Effector memory CD4-positive, alpha-beta T cell (primary cell): ENCODE results near the gene RGL1.
"Not testable (repeated sequence)": the region's sequence is repeated elsewhere in the genome, so short reads cannot be mapped to it uniquely, and the experiment has no call there.

Experiments
- DNase-seq, 3 donors: peaks; one replicate each; pipeline ENCODE4 v3.0.0-alpha.2; 2020
- H3K27ac ChIP-seq: 2 replicates; pipeline ENCODE4 v1.7.0; 2013; ENCODE audit warnings: mild to moderate bottlenecking, low read length, moderate library complexity; ENCODE audit not compliant: insufficient read depth, poor library complexity, severe bottlenecking
- H3K27me3 ChIP-seq: replicated peaks from 2 replicates; pipeline ENCODE4 v1.7.0; 2013; ENCODE audit warnings: mild to moderate bottlenecking, low read length; ENCODE audit not compliant: insufficient read depth, control insufficient read depth, poor library complexity, severe bottlenecking
- H3K36me3 ChIP-seq: 2 replicates; pipeline ENCODE4 v1.7.0; 2013; ENCODE audit warnings: mild to moderate bottlenecking, low read length, moderate library complexity; ENCODE audit not compliant: control insufficient read depth, insufficient read depth
- H3K4me1 ChIP-seq: 2 replicates; pipeline ENCODE4 v1.7.0; 2013; ENCODE audit warnings: low read length, mild to moderate bottlenecking; ENCODE audit not compliant: control insufficient read depth, insufficient read depth, poor library complexity, severe bottlenecking
- H3K4me3 ChIP-seq: 2 replicates; pipeline ENCODE4 v1.7.0; 2013; ENCODE audit warnings: low read length, low read depth, mild to moderate bottlenecking; ENCODE audit not compliant: insufficient read depth, poor library complexity, severe bottlenecking
- H3K9me3 ChIP-seq: 2 replicates; pipeline ENCODE4 v1.7.0; 2013; ENCODE audit warnings: mild to moderate bottlenecking, low read length, moderate library complexity; ENCODE audit not compliant: control insufficient read depth
- total RNA-seq, 3 donors: gene quantifications; one replicate each; lab custom pipeline; 2026; lab: John Stamatoyannopoulos, UW

The RGL1 gene
- total RNA-seq: 1.8 to 5.7 (median 3.1) reads per million in 3 donors

- peaks cover 4% of the 10 kb centered on the region for H3K4me1 ChIP-seq
- no peaks in the 10 kb centered on the region for H3K9me3 ChIP-seq
- H3K27ac ChIP-seq: no peak within 1 kb of the TSS
- H3K4me3 ChIP-seq: peak within 1 kb of the TSS; percentile 35
- DNase-seq: no peak
- H3K36me3 ChIP-seq: no peaks in the 10 kb centered on the region
- H3K27me3 ChIP-seq: no peaks in the 10 kb centered on the region
Measured at GRCh38 chr1:183804916-183805841, at the start of gene RGL1. RGL1 (plus strand) TSS chr1:183805120; CDS start chr1:183805298, 178 bp downstream.

- Histone ChIP-seq H3K27me3 (no peaks in the 10 kb centered on the region), H3K27ac (no peak overlapping the region), H3K4me3 (no peak overlapping the region), H3K9me3 (no peaks in the 10 kb centered on the region), H3K36me3 (no peaks in the 10 kb centered on the region), H3K4me1 (no peaks in the 10 kb centered on the region)
- no peak for DNase-seq
Measured at GRCh38 chr1:183756326-183756725, 48.6 kb upstream of the RGL1 start.

DNA sequence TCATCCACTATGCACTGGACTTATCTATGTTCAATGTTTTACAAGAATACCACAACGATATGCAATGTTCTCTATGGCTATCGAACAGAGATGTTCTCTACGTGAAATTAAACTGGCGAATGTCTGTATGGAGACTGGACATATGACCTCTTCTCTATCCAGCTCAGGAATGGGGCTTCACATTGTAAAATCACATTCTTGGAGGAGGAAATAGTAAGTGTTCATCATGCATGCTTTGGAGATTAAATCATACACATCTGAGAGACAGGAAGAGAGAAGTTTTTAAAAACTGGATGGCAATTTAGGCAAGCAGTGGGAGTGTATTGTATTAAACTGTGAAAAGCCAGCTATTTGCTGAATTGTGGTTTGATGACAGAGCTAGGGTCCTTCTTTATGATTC, 47.9 kb upstream of the RGL1 start:
- H3K4me1 ChIP-seq: no peaks in the 10 kb centered on the region
- H3K9me3 ChIP-seq: no peaks in the 10 kb centered on the region
- H3K4me3 ChIP-seq: no peak overlapping the region
- no peaks in the 10 kb centered on the region for H3K36me3 ChIP-seq
- no peak overlapping the region for H3K27ac ChIP-seq
- no peaks in the 10 kb centered on the region for H3K27me3 ChIP-seq
- no peak for DNase-seq

GRCh38 chr1:183758913-183759312, 46.0 kb upstream of the RGL1 start:
- peaks cover 3% of the 10 kb centered on the region for H3K9me3 ChIP-seq
- no peak for DNase-seq
- no peak overlapping the region for H3K4me3 ChIP-seq
- H3K27me3 ChIP-seq: no peaks in the 10 kb centered on the region
- no peaks in the 10 kb centered on the region for H3K4me1 ChIP-seq
- H3K27ac ChIP-seq: no peak overlapping the region
- H3K36me3 ChIP-seq: no peaks in the 10 kb centered on the region

DNA sequence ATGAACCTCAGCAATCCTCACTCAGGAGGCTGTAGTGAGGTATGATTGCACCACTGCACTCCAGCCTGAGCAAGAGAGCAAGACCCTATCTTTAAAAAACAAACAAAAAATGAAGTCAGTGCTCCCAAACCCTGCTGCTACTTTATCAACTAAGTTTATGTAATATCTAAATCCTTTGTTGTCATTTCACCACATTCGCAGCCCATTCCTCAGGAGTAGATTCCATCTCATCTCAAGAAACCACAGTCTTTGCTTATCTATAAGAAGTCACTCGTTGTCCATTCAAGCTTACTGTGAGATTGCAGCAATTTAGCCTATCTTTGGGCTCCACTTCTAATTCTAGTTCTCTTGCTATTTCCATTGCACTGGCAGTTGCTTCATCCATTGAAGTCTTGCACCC, 44.3 kb upstream of the RGL1 start:
- H3K36me3 ChIP-seq: no peaks in the 10 kb centered on the region
- no peak for DNase-seq
- no peak overlapping the region for H3K4me3 ChIP-seq

GRCh38 chr1:183761871-183762270, 43.0 kb upstream of the RGL1 start:
- Histone ChIP-seq H3K4me1 (no peaks in the 10 kb centered on the region), H3K36me3 (no peaks in the 10 kb centered on the region), H3K27me3 (no peaks in the 10 kb centered on the region), H3K27ac (no peak overlapping the region), H3K4me3 (no peak overlapping the region), H3K9me3 (peaks cover 13% of the 10 kb centered on the region)
- DNase-seq: no peak

More for the DNA sequence above, 44.3 kb upstream of the RGL1 start:
- no peaks in the 10 kb centered on the region for H3K27me3 ChIP-seq
- H3K27ac ChIP-seq: no peak overlapping the region
- H3K4me1 ChIP-seq: no peaks in the 10 kb centered on the region
- H3K9me3 ChIP-seq: peaks cover 13% of the 10 kb centered on the region

DNA sequence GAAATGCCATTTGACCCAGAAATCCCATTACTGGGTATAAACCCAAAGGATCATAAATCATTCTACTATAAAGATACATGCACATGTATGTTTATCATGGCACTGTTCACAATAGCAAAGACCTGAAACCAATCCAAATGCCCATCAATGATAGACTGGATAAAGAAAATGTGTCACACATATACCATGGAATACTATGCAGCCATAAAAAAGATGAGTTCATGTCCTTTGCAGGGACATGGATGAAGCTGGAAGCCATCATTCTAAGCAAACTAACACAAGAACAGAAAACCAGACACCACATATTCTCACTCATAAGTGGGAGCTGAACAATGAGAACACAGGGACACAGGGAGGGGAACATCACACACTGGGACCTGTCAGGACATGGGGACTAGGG, 42.1 kb upstream of the RGL1 start:
- H3K27ac ChIP-seq, H3K4me3 ChIP-seq, H3K36me3 ChIP-seq, H3K27me3 ChIP-seq, H3K4me1 ChIP-seq, DNase-seq: not testable (repeated sequence)
- H3K9me3 ChIP-seq: peaks cover 13% of the 10 kb centered on the region

- Histone ChIP-seq H3K27me3 (no peaks in the 10 kb centered on the region), H3K36me3 (no peaks in the 10 kb centered on the region), H3K4me3 (no peak overlapping the region), H3K27ac (no peak overlapping the region), H3K4me1 (no peaks in the 10 kb centered on the region), H3K9me3 (peaks cover 14% of the 10 kb centered on the region)
- DNase-seq: no peak
Measured at GRCh38 chr1:183764981-183765380, 39.9 kb upstream of the RGL1 start.

- Histone ChIP-seq H3K36me3 (no peaks in the 10 kb centered on the region), H3K4me3 (no peak overlapping the region), H3K27ac (no peak overlapping the region), H3K9me3 (peaks cover 5% of the 10 kb centered on the region), H3K27me3 (no peaks in the 10 kb centered on the region), H3K4me1 (no peaks in the 10 kb centered on the region)
- DNase-seq: no peak
Measured at GRCh38 chr1:183769956-183770815, 34.7 kb upstream of the RGL1 start.

DNA sequence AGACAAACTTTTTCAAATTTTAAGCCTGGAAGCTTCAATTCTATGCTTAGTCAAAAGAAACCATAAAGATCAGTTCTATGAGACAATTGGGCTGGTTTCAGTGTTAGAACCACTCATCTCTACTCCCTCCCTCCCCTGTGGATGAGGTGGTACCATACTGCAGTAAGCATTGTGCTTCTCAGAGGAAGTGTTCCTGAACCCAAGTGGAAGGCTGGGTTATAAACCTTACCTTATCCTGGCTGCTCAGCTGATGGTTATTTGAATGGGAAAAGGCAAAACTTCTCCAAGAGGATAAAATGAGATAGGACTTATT, 34.1 kb upstream of the RGL1 start:
- H3K4me1 ChIP-seq: no peaks in the 10 kb centered on the region
- H3K9me3 ChIP-seq: peaks cover 5% of the 10 kb centered on the region
- H3K27me3 ChIP-seq: no peaks in the 10 kb centered on the region
- H3K4me3 ChIP-seq: no peak overlapping the region
- no peak for DNase-seq
- no peak overlapping the region for H3K27ac ChIP-seq
- H3K36me3 ChIP-seq: no peaks in the 10 kb centered on the region
